Right atrium auricular region (tissue), 2 donors: ENCODE measurements around the gene PARD3B. TPM values are rescaled to one million over a fixed set of nuclear protein-coding genes. Genes with fewer than 3 reads are reported as not detected.

ENCODE experiments used
- DNase-seq: peaks from one replicate; pipeline ENCODE4 v3.0.0-alpha.2; 2019; ENCODE audit warnings: low spot score
- H3K27ac ChIP-seq, 2 donors: fragments of 200-600 bp; sonication (generic); 1 replicate in 1 of 2; 2 replicates in 1 of 2; pipeline ENCODE4 v1.5.1; 2016 to 2019
- H3K27me3 ChIP-seq, 2 donors: fragments of 200-600 bp; sonication (generic); one replicate each; pipeline versions ENCODE4 v1.5.1 to v1.6.0; 2017 to 2019
- H3K36me3 ChIP-seq: fragments of 200-600 bp; sonication (generic); one replicate; pipeline ENCODE4 v1.5.1; 2016
- H3K4me1 ChIP-seq, 2 donors: fragments of 200-600 bp; sonication (generic); one replicate each; pipeline versions ENCODE4 v1.5.1 to v1.6.0; 2017 to 2019
- H3K4me3 ChIP-seq, 2 donors: fragments of 200-600 bp; sonication (generic); 1 replicate in 1 of 2; 2 replicates in 1 of 2; pipeline ENCODE4 v1.5.1; 2017 to 2019; ENCODE audit warnings: mild to moderate bottlenecking in 1 of 2, moderate library complexity in 1 of 2
- H3K9me3 ChIP-seq, 2 donors: fragments of 200-600 bp; sonication (generic); one replicate each; pipeline ENCODE4 v1.5.1; 2019
- CTCF ChIP-seq, 2 donors: fragments of 200-600 bp; sonication (generic); IDR thresholded peaks; one replicate each; pipeline ENCODE4 v1.5.1; 2019; ENCODE audit warnings: antibody characterized with exemption in 2 of 2
- total RNA-seq, 2 donors: library from RNA; depleted of rRNA; stranded (reverse); fragments of >200 nt; gene quantifications; one replicate each; pipeline ENCODE4 v1.1.0, GENCODE V29; 2016

Gene PARD3B
- 10 to 100 TPM in 1 of 2 donors, 1 to 10 TPM in 1; 7.4 to 12.2 TPM for total RNA-seq

GRCh38 chr2:204544961-204545860 lies at the start of gene PARD3B:
Gene PARD3B, plus strand, starts transcription at chr2:204545475. Its CDS starts 525 bp downstream, at chr2:204546000.
- no peak for TF ChIP-seq CTCF (IDR thresholded peaks at IDR 0.05)
- Histone ChIP-seq H3K4me1 (peaks cover 0 to 20% of the 10 kb centered on the region in 2 donors), H3K9me3 (no peaks in the 10 kb centered on the region), H3K27ac (peak within 1 kb of the TSS; percentile 83 to 84), H3K36me3 (no peaks in the 10 kb centered on the region), H3K27me3 (no peaks in the 10 kb centered on the region), H3K4me3 (peak within 1 kb of the TSS; percentile 88 to 95)
- peak; percentile 63 for DNase-seq

GRCh38 chr2:204496779-204497178 lies 48.5 kb upstream of the PARD3B start:
- H3K27ac ChIP-seq = no peak overlapping the region
- no peaks in the 10 kb centered on the region for H3K36me3 ChIP-seq
- H3K4me3 ChIP-seq = no peak overlapping the region
- no peaks in the 10 kb centered on the region for H3K27me3 ChIP-seq
- H3K9me3 ChIP-seq = no peaks in the 10 kb centered on the region
- no peaks in the 10 kb centered on the region for H3K4me1 ChIP-seq
- TF ChIP-seq CTCF (IDR thresholded peaks at IDR 0.05) = no peak
- no peak for DNase-seq

GRCh38 chr2:204497855-204498254 lies 47.4 kb upstream of the PARD3B start:
- Histone ChIP-seq H3K27me3 (no peaks in the 10 kb centered on the region), H3K4me1 (no peaks in the 10 kb centered on the region), H3K4me3 (no peak overlapping the region), H3K27ac (no peak overlapping the region), H3K36me3 (no peaks in the 10 kb centered on the region), H3K9me3 (no peaks in the 10 kb centered on the region)
- no peak for TF ChIP-seq CTCF (IDR thresholded peaks at IDR 0.05)
- DNase-seq = no peak

GRCh38 chr2:204498291-204498690 lies 47.0 kb upstream of the PARD3B start:
- TF ChIP-seq CTCF (IDR thresholded peaks at IDR 0.05) = no peak
- no peaks in the 10 kb centered on the region for H3K9me3 ChIP-seq
- H3K4me1 ChIP-seq = no peaks in the 10 kb centered on the region
- no peaks in the 10 kb centered on the region for H3K36me3 ChIP-seq
- no peak for DNase-seq
- H3K4me3 ChIP-seq = no peak overlapping the region
- no peaks in the 10 kb centered on the region for H3K27me3 ChIP-seq
- H3K27ac ChIP-seq = no peak overlapping the region

GRCh38 chr2:204503869-204504268 lies 41.4 kb upstream of the PARD3B start:
- no peak for TF ChIP-seq CTCF (IDR thresholded peaks at IDR 0.05)
- Histone ChIP-seq H3K4me3 (no peak overlapping the region), H3K27me3 (no peaks in the 10 kb centered on the region), H3K9me3 (no peaks in the 10 kb centered on the region), H3K27ac (no peak overlapping the region), H3K4me1 (no peaks in the 10 kb centered on the region), H3K36me3 (no peaks in the 10 kb centered on the region)
- no peak for DNase-seq
